HG02938 (cell line): ENCODE measurements around the gene CRKL.
A peak's percentile ranks its signal among the peaks of the same experiment; 100 is the strongest.

Experiments used
- ATAC-seq: cut with Tn5 transposase; IDR thresholded peaks from one replicate; pipeline ENCODE4 v1.9.1; 2021; ENCODE audit warnings: mild to moderate bottlenecking, moderate library complexity; ENCODE audit not compliant: unreplicated experiment

CRKL gene

GRCh38 chr22:20980523-20980922 is 63.3 kb downstream of the CRKL start:
- ATAC-seq: no peak

- ATAC-seq: no peak
Observed at GRCh38 chr22:20980938-20981722, 63.9 kb downstream of the CRKL start.

GRCh38 chr22:20981787-20982562 is 64.8 kb downstream of the CRKL start, which contains the start of gene LZTR1:
Gene LZTR1, plus strand, starts transcription at chr22:20982297. Its CDS starts 75 bp downstream, at chr22:20982372.
- peak; percentile 74 for ATAC-seq

GRCh38 chr22:20982563-20982882 is 65.3 kb downstream of the CRKL start:
- ATAC-seq: peak; percentile 11

GRCh38 chr22:20983081-20983771 is 66.0 kb downstream of the CRKL start:
- ATAC-seq: no peak

GRCh38 chr22:20985720-20986119 is 68.5 kb downstream of the CRKL start:
- no peak for ATAC-seq

- ATAC-seq: no peak
Observed at GRCh38 chr22:20986365-20986764, 69.2 kb downstream of the CRKL start.

- no peak for ATAC-seq
Observed at GRCh38 chr22:20987375-20987774, 70.2 kb downstream of the CRKL start.

- no peak for ATAC-seq
Observed at GRCh38 chr22:20988573-20989322, 71.5 kb downstream of the CRKL start.

GRCh38 chr22:20989323-20990138 is 72.3 kb downstream of the CRKL start:
- no peak for ATAC-seq

- ATAC-seq: no peak
Observed at GRCh38 chr22:20990184-20991180, 73.3 kb downstream of the CRKL start.

- no peak for ATAC-seq
Observed at GRCh38 chr22:20991252-20992055, 74.2 kb downstream of the CRKL start.

- ATAC-seq: no peak
Observed at GRCh38 chr22:20992056-20992442, 74.8 kb downstream of the CRKL start.

- no peak for ATAC-seq
Observed at GRCh38 chr22:20992456-20993303, 75.5 kb downstream of the CRKL start.

- no peak for ATAC-seq
Observed at GRCh38 chr22:20993304-20994127, 76.3 kb downstream of the CRKL start.
